Measurements from ENCODE around the gene CYTH3.
"Not testable (repeated sequence)": the region's sequence is repeated elsewhere in the genome, so short reads cannot be mapped to it uniquely, and the experiment has no call there.

- not testable (repeated sequence) for TF ChIP-seq CTCF (IDR thresholded peaks at IDR 0.05); POLR2A (IDR thresholded peaks at IDR 0.05; ENCODE audit: low read length); BHLHE40 (IDR thresholded peaks at IDR 0.05; ENCODE audit: low read depth, low read length); KDM1A (IDR thresholded peaks at IDR 0.05; ENCODE audit: low read depth); RAD21 (conservative IDR thresholded peaks at IDR 0.05 in 1 of 2, IDR thresholded peaks at IDR 0.05 in 1 of 2); ZFP36 (IDR thresholded peaks at IDR 0.05; ENCODE audit: borderline replicate concordance, partially characterized antibody); HMGXB4 (CRISPR knock-in tag; IDR thresholded peaks at IDR 0.05; ENCODE audit: borderline replicate concordance)
- TF ChIP-seq EP300 (IDR thresholded peaks at IDR 0.05): peak; percentile 31 to 79; a peak in 3 of 5 replicates
Observed at GRCh38 chr7:6283391-6284054, 11.1 kb upstream of the CYTH3 start.

Measured in A549 (cell line).